ENCODE results near the gene DMBT1.

The DMBT1 gene

GRCh38 chr10:122671355-122671754 is 110.8 kb downstream of the DMBT1 start:
- DNase-seq (ENCODE audit: low read depth in 2 of 2): no peak

- no peak for DNase-seq (ENCODE audit: low read depth in 2 of 2)
Observed at GRCh38 chr10:122672655-122673054, 112.1 kb downstream of the DMBT1 start.

GRCh38 chr10:122673269-122673668 is 112.7 kb downstream of the DMBT1 start:
- no peak for DNase-seq (ENCODE audit: low read depth in 2 of 2)

- DNase-seq (ENCODE audit: low read depth in 2 of 2): no peak
Observed at GRCh38 chr10:122673731-122674130, 113.2 kb downstream of the DMBT1 start.

GRCh38 chr10:122674781-122675180 is 114.2 kb downstream of the DMBT1 start:
- no peak for DNase-seq (ENCODE audit: low read depth in 2 of 2)

GRCh38 chr10:122675278-122675677 is 114.7 kb downstream of the DMBT1 start:
- no peak for DNase-seq (ENCODE audit: low read depth in 2 of 2)

GRCh38 chr10:122678266-122678665 is 117.7 kb downstream of the DMBT1 start:
- DNase-seq (ENCODE audit: low read depth in 2 of 2): no peak

GRCh38 chr10:122682522-122682921 is 122.0 kb downstream of the DMBT1 start:
- DNase-seq (ENCODE audit: low read depth in 2 of 2): no peak

GRCh38 chr10:122688293-122688989 is 127.9 kb downstream of the DMBT1 start:
- no peak for DNase-seq (ENCODE audit: low read depth in 2 of 2)

GRCh38 chr10:122689146-122689820 is 128.7 kb downstream of the DMBT1 start:
- DNase-seq (ENCODE audit: low read depth in 2 of 2): no peak

- no peak for DNase-seq (ENCODE audit: low read depth in 2 of 2)
Observed at GRCh38 chr10:122692744-122693143, 132.2 kb downstream of the DMBT1 start.

Data from activated CD8-positive, alpha-beta memory T cell treated with anti-CD3 and anti-CD28 coated beads for 4 hours (primary cell).